ENCODE data around the gene NDUFA7.
A peak's percentile ranks its signal among the peaks of the same experiment; 100 is the strongest.
"Not testable (repeated sequence)": the region's sequence is repeated elsewhere in the genome, so short reads cannot be mapped to it uniquely, and the experiment has no call there.

The NDUFA7 gene

GRCh38 chr19:8341504-8341903 lies 20.3 kb upstream of the NDUFA7 start:
- DNase-seq (ENCODE audit: low read depth), result not testable (repeated sequence)

- no peak for DNase-seq (ENCODE audit: low read depth)
Measured at GRCh38 chr19:8340341-8341096, 19.3 kb upstream of the NDUFA7 start.

GRCh38 chr19:8338835-8339234 lies 17.7 kb upstream of the NDUFA7 start:
- DNase-seq (ENCODE audit: low read depth), result no peak

- DNase-seq (ENCODE audit: low read depth), result no peak
Measured at GRCh38 chr19:8337728-8338127, 16.6 kb upstream of the NDUFA7 start.

- DNase-seq (ENCODE audit: low read depth), result no peak
Measured at GRCh38 chr19:8336660-8337059, 15.5 kb upstream of the NDUFA7 start.

GRCh38 chr19:8336072-8336569 lies 14.9 kb upstream of the NDUFA7 start:
- DNase-seq (ENCODE audit: low read depth), result no peak

GRCh38 chr19:8335343-8336071 lies 14.3 kb upstream of the NDUFA7 start:
- DNase-seq (ENCODE audit: low read depth), result no peak

- peak; percentile 48 for DNase-seq (ENCODE audit: low read depth)
Measured at GRCh38 chr19:8334458-8335342, 13.5 kb upstream of the NDUFA7 start.

- DNase-seq (ENCODE audit: low read depth), result no peak
Measured at GRCh38 chr19:8333767-8334457, 12.7 kb upstream of the NDUFA7 start.

- no peak for DNase-seq (ENCODE audit: low read depth)
Measured at GRCh38 chr19:8332976-8333766, 12.0 kb upstream of the NDUFA7 start.

GRCh38 chr19:8331263-8331845 lies 10.2 kb upstream of the NDUFA7 start:
- no peak for DNase-seq (ENCODE audit: low read depth)

GRCh38 chr19:8329996-8330395 lies 8.8 kb upstream of the NDUFA7 start:
- no peak for DNase-seq (ENCODE audit: low read depth)

- DNase-seq (ENCODE audit: low read depth), result no peak
Measured at GRCh38 chr19:8325454-8325853, 4.3 kb upstream of the NDUFA7 start.

GRCh38 chr19:8324186-8325050 lies 3.2 kb upstream of the NDUFA7 start:
- DNase-seq (ENCODE audit: low read depth), result no peak

GRCh38 chr19:8323781-8324185 lies 2.6 kb upstream of the NDUFA7 start:
- no peak for DNase-seq (ENCODE audit: low read depth)

GRCh38 chr19:8322638-8322997 lies 1.4 kb upstream of the NDUFA7 start:
- DNase-seq (ENCODE audit: low read depth), result no peak

GRCh38 chr19:8321986-8322637 lies 937 bp upstream of the NDUFA7 start:
- no peak for DNase-seq (ENCODE audit: low read depth)

- peak; percentile 29 for DNase-seq (ENCODE audit: low read depth)
Measured at GRCh38 chr19:8320564-8321066, 560 bp downstream of the NDUFA7 start.

Measured in EH (cell line).